ENCODE data around the gene RSBN1. TPM values are rescaled to one million over a fixed set of nuclear protein-coding genes. Genes with fewer than 3 reads are reported as not detected.

Gene RSBN1
- total and polyA plus RNA-seq, 9 of the 15 experiments (the other 6 are each of a cell fraction or from before 2014, with no cell fraction given), result 4.5 to 24.3 (median 13.0) TPM

DNA sequence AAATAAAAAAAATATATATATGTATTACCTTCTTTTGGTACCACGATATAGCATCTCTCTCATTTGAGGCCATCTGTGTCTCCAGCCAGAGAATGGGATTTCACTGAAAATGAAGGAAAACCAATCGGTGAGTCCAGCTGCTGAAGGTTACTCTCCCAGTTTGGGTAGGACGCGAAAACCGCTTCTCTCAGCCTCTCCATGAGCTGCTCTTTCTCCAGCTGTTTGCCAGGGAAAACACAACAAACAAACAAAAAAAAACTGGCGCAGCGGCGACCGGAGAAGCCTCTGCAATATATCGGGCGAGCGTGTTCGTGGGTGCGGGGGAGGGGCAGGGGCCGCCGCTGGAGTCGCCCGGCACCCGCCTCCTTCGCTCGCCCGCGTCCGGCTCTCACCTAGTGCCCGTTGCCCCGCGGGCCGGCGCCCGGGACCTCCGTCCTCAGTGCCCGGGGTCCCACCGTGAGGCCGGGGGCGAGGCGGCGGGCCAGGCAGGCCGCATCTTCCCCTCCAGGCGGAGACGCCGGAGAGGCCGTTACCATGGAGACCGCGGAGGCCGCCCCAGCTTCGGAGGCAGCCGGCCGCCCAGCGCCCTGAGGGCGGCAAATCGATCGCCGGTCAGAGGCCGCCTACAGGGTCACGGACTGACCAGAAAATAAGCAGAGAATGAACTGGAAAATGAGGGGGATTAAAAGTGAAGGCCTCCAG, 53.5 kb downstream of the RSBN1 start (continued):
- peak in 1 of 2 experiments; percentile 68; a peak in 2 of 4 replicates for TF ChIP-seq ZMIZ1 (IDR thresholded peaks at IDR 0.05; ENCODE audit: low read depth in 2 of 2, low read length in 2 of 2)
- no peak for TF ChIP-seq ZNF274 (IDR thresholded peaks at IDR 0.05; ENCODE audit: borderline replicate concordance, low read depth, low read length)
- TF ChIP-seq BRD9 (IDR thresholded peaks at IDR 0.05; ENCODE audit: low read depth, partially characterized antibody), result peak; percentile 17
- TF ChIP-seq CTBP1 (IDR thresholded peaks at IDR 0.05; ENCODE audit: borderline replicate concordance), result 0 out of 2 replicates have a peak, but pooled peaks have one; percentile 79
- no peak for TF ChIP-seq NFATC3 (IDR thresholded peaks at IDR 0.05)
- no peak for TF ChIP-seq POLR2A (conservative IDR thresholded peaks at IDR 0.05)
- no peak for TF ChIP-seq STAT5A (IDR thresholded peaks at IDR 0.05; ENCODE audit: borderline replicate concordance, low read length)
- TF ChIP-seq FOXJ2 (tag; IDR thresholded peaks at IDR 0.05), result peak; percentile 13; the same call in 1 of the 2 replicates
- TF ChIP-seq, protein P1, sequence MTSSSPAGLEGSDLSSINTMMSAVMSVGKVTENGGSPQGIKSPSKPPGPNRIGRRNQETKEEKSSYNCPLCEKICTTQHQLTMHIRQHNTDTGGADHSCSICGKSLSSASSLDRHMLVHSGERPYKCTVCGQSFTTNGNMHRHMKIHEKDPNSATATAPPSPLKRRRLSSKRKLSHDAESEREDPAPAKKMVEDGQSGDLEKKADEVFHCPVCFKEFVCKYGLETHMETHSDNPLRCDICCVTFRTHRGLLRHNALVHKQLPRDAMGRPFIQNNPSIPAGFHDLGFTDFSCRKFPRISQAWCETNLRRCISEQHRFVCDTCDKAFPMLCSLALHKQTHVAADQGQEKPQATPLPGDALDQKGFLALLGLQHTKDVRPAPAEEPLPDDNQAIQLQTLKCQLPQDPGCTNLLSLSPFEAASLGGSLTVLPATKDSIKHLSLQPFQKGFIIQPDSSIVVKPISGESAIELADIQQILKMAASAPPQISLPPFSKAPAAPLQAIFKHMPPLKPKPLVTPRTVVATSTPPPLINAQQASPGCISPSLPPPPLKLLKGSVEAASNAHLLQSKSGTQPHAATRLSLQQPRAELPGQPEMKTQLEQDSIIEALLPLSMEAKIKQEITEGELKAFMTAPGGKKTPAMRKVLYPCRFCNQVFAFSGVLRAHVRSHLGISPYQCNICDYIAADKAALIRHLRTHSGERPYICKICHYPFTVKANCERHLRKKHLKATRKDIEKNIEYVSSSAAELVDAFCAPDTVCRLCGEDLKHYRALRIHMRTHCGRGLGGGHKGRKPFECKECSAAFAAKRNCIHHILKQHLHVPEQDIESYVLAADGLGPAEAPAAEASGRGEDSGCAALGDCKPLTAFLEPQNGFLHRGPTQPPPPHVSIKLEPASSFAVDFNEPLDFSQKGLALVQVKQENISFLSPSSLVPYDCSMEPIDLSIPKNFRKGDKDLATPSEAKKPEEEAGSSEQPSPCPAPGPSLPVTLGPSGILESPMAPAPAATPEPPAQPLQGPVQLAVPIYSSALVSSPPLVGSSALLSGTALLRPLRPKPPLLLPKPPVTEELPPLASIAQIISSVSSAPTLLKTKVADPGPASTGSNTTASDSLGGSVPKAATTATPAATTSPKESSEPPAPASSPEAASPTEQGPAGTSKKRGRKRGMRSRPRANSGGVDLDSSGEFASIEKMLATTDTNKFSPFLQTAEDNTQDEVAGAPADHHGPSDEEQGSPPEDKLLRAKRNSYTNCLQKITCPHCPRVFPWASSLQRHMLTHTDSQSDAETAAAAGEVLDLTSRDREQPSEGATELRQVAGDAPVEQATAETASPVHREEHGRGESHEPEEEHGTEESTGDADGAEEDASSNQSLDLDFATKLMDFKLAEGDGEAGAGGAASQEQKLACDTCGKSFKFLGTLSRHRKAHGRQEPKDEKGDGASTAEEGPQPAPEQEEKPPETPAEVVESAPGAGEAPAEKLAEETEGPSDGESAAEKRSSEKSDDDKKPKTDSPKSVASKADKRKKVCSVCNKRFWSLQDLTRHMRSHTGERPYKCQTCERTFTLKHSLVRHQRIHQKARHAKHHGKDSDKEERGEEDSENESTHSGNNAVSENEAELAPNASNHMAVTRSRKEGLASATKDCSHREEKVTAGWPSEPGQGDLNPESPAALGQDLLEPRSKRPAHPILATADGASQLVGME (CRISPR knock-in tag; IDR thresholded peaks at IDR 0.05), result peak; percentile 80; the same call in 1 of the 2 replicates
- TF ChIP-seq ZNF140 (CRISPR knock-in tag; IDR thresholded peaks at IDR 0.05), result no peak
- TF ChIP-seq, protein P2, sequence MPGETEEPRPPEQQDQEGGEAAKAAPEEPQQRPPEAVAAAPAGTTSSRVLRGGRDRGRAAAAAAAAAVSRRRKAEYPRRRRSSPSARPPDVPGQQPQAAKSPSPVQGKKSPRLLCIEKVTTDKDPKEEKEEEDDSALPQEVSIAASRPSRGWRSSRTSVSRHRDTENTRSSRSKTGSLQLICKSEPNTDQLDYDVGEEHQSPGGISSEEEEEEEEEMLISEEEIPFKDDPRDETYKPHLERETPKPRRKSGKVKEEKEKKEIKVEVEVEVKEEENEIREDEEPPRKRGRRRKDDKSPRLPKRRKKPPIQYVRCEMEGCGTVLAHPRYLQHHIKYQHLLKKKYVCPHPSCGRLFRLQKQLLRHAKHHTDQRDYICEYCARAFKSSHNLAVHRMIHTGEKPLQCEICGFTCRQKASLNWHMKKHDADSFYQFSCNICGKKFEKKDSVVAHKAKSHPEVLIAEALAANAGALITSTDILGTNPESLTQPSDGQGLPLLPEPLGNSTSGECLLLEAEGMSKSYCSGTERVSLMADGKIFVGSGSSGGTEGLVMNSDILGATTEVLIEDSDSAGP (CRISPR knock-in tag; IDR thresholded peaks at IDR 0.05), result no peak
- no peak for TF ChIP-seq ZNF444 (CRISPR knock-in tag; IDR thresholded peaks at IDR 0.05)
- no peak for TF ChIP-seq RAD51 (IDR thresholded peaks at IDR 0.05; ENCODE audit: borderline replicate concordance, low read depth)
- TF ChIP-seq ATF1 (CRISPR knock-in tag; IDR thresholded peaks at IDR 0.05), result no peak
- TF ChIP-seq ATF1 (tag; IDR thresholded peaks at IDR 0.05), result peak; percentile 3; the same call in 1 of the 2 replicates
- peak; percentile 45 for TF ChIP-seq EGR1 (conservative IDR thresholded peaks at IDR 0.05)
- no peak for TF ChIP-seq OTX1 (CRISPR knock-in tag; IDR thresholded peaks at IDR 0.05)
- TF ChIP-seq ARID2 (IDR thresholded peaks at IDR 0.05), result no peak
- peak; percentile 67 for TF ChIP-seq SAP30 (IDR thresholded peaks at IDR 0.05; ENCODE audit: borderline replicate concordance, insufficient read depth, low read depth, low read length, poor library complexity, severe bottlenecking)
